ENCODE data around the gene TMEM178A. TPM values are rescaled to one million over a fixed set of nuclear protein-coding genes. Genes with fewer than 3 reads are reported as not detected.

Gene TMEM178A
- total RNA-seq, 1 donor from 2014 or later, result 3.0 TPM

DNA sequence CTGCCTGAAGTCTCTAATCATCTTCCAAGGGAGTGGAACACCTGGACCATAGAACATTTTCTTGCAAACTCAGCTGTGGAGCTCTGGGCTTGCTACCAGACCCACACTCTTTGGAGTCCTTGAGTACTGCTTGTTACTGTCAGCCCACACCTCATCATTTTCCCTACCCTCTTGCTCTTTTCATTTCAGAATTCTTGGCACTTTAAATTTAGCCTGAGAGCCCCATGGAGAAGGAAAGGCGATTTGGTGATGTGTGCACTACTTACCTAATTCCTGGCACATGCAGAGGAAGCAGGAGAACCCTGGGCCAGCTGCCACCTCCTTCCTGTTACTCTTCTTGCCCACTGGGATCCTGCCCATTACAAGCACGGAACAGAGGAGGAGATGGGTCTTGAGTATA, 31.7 kb downstream of the TMEM178A start:
- peak; percentile 57 for ATAC-seq
- intact Hi-C loops (cut with DNase I), result loop anchor here (2.0 to 5.0 kb wide), 3 partner anchors 103 to 260 kb away; partner anchors contain the start of gene MAP4K3
- no peak for DNase-seq (ENCODE audit: missing footprints)

DNA sequence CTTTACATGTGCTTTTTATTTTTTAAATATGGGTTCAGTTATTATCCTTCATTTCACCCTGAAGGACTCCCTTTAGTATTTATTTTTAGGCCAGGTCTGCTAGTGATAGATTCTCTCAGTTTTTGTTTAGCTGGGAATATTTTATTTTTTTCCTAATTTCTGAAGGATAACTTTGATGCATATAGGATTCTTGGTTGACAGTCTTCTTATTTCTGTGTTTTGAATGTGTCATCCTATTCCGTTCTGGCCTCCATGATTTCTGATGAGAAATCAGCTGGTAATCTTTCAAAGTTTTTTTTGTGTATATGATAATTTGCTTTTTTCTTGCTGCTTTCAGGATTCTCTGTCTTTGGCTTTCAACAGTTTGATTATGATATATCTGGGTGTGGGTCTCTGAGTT, 35.4 kb downstream of the TMEM178A start:
- ATAC-seq (no peak), DNase-seq (ENCODE audit: missing footprints) (no peak)
- intact Hi-C loops (cut with DNase I), result no loop called here

DNA sequence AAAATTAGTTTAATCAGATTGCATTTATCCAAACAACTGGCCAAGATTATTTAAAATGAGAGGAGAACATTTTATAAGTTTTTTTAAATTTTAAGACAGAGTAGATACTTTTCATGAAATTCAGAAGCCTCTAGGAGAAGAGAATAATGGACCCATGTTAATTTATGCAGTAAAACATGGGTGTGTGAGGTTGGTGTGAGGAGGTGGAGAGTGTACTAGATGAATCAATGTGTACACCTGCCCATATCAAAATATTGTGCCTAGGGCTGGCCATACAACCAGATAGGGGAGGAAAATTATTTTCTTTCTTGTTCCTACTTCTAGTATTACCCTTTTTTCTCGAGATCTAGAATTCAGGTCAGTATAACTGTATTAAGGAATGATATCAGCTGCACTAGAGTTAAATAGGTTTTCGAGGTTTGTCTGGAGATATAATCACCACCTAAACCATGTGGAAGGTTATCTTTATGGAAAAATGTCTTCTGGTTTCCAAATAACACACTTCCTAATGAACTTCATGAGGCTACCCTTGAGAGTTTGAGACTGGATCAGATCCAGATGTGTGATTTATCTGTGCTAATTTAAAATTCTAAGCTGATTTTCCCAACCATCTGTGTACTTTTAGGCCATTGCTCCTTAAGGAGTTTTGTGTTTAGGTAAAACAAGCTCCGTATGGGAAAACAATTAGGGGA, 37.6 kb downstream of the TMEM178A start:
- ATAC-seq, result no peak
- no peak for DNase-seq (ENCODE audit: missing footprints)
- intact Hi-C loops (cut with DNase I), result no loop called here

DNA sequence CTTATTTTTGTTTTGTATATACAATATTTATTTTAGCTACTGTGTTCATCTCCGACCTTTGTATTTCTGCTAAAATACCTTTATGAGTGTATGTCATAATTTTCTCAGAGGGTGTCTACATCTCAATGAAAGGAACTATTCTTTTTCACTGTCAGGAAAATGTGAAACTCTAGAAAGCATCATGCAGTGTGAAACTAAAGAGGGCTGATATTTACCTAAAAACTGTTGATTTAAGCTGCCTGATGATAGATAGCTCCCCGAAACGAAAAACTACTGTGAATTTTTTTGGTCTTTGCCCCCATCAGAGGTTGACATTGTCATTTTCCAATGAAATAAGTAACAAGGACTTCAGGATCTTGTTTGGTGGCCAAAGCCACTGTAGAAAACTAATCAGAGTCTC, 38.8 kb downstream of the TMEM178A start:
- no peak for DNase-seq (ENCODE audit: missing footprints)
- intact Hi-C loops (cut with DNase I), result no loop called here
- no peak for ATAC-seq

DNA sequence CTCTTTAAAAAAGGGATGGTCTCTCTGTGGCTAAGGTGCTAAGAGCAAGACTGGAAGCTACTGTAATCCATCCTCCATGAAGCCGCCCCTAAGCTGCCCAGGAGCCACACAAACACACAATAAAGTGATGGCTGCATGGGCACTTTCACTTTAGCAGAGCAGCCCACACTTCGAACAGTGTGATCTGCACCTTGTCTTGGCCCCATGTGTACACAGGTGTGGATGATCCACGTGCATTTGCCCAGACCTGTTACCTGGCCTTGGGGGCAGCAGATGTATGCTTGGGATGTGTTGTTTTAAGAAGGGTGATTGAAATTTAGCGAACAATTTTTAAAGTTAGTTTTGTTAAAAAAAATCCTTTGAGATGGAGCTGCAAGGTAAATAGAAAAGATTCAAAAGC, 39.9 kb downstream of the TMEM178A start:
- ATAC-seq, result no peak
- intact Hi-C loops (cut with DNase I), result no loop called here
- DNase-seq (ENCODE audit: missing footprints), result no peak

DNA sequence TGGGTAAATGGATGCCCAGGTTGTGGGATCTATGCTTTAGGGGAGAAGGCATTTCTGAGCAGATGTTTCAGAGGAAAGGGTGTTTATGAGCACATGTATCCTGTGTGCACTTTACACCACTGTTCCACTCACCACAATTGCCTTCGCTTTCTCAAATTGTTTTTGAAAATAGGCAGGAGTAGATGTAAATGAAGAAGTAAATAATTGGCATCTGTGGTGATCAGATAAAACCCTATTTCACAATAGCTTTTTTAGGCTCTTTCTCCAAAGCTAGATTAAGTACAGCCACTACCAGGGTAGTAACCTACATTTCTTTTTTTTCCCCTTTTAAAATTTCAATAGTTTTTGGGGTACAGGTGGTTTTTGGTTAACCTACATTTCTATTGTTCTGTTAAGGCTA, 40.6 kb downstream of the TMEM178A start:
- intact Hi-C loops (cut with DNase I), result no loop called here
- ATAC-seq, result no peak

DNA sequence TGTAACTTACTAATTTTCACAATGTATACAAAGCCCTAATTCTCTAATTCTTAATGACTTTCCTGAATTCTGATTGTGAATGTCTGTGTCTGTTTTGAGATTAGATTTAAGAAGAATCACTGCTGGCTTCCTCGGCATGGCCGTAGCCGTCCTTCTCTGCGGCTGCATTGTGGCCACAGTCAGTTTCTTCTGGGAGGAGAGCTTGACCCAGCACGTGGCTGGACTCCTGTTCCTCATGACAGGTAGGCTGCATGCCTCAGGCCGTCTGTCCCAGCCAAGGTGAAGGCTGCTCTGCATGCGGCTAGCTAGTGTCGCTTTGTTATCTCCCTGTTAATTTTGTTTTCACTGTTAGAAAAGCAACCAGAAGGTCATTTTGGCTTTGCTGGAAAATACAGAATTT, 41.2 kb downstream of the TMEM178A start:
- intact Hi-C loops (cut with DNase I), result no loop called here
- DNase-seq (ENCODE audit: missing footprints), result no peak

More for the DNA sequence above, 40.6 kb downstream of the TMEM178A start:
- DNase-seq (ENCODE audit: missing footprints), result no peak

DNA sequence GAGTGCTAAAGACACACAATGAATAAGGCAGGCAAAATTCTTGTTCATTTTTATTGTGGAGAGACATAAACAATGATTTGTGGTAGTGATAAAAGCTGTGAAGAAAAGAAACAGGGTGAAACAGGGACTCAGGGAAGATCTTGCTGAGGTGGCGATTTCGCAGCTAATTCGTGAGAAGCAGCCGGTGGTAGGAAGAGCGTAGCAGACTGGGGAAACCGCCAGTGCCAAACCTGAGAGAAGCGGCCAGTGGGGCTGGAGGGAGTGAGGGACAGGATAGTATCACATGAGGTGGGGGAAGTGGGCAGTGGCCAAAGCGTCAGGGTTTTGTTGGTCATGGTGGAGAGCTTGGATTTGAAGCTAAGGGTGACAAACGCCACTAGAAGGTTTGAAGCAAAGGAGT, 42.3 kb downstream of the TMEM178A start:
- ATAC-seq (no peak), DNase-seq (ENCODE audit: missing footprints) (no peak)
- intact Hi-C loops (cut with DNase I), result no loop called here

More for the DNA sequence above, 41.2 kb downstream of the TMEM178A start:
- no peak for ATAC-seq

DNA sequence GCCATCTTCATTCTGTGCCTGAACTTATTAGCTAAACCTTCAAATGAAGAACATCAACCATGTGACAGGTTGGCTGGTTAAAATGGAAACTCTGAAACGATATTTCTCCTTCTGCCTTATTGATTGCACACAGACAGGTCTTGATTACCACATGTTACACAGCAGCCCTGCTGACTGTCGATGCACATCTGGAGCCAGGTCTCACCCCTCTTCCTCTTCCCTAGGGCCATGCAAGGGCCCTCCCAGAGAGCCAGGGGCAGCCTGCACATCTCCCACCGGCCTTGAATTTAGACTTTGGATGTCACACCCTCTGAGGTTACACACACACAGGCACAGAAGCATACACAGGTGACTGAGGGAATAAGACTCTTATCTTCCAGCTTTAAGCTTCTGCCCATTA, 45.1 kb downstream of the TMEM178A start:
- no peak for ATAC-seq
- no peak for DNase-seq (ENCODE audit: missing footprints)
- intact Hi-C loops (cut with DNase I), result no loop called here

DNA sequence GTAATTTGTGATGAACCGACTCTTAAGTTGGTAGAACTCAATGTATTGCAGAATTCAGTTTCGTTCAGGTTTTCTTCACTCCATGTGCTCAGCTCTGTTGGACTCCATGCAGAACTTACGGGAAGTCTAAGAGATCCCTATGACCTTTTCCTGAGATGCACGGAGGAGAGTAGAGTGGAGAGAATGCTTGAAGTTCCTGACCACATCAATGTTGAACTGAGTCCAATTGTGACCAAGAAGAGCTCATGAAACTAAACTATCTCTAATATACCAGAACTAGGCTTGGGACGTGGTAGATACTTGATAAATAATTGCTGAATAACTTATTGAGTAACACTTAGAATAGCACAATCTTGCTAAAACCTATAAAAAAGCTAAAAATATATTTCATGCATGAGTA, 47.2 kb downstream of the TMEM178A start:
- ATAC-seq, result no peak
- no peak for DNase-seq (ENCODE audit: missing footprints)
- intact Hi-C loops (cut with DNase I), result no loop called here

DNA sequence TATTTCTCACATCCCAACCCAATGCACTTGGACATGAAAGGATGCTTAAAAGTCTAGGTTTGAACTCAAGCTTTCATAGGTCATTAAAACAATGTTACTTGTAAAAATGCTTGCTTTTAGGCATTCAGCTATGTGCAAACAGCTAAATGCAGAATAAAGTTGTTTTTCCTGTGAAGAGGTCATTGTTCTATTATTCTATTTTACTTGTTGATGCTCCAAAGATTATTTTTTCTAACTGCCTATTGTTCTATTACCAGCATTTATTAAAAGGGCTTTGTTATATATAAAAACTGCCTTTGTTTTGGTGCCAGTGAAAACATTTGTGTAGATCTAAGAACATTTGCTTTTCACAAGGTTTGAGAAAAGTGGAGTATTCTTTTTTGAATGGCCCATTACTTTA, 49.4 kb downstream of the TMEM178A start:
- intact Hi-C loops (cut with DNase I), result no loop called here
- no peak for DNase-seq (ENCODE audit: missing footprints)
- ATAC-seq, result no peak

DNA sequence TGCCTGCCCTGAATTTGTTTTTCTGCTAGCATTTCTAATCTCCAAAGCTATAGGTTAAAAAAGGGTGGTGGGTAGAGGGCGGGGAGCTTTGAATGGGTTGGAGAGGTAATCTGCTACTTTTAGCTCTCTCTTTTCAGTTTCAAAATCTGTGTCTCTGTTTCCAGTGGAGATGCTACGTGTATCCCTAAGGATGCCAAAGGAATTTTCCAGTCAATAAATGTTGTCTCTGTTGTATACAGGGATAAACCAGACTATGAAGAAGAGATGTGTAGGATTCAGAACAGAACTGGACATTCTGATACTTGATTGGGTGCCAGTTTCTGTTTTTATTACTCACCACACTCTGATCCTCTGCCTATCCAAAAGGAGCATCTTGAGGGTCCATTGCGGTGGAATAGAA, 50.1 kb downstream of the TMEM178A start:
- intact Hi-C loops (cut with DNase I), result no loop called here
- ATAC-seq, result no peak
- no peak for DNase-seq (ENCODE audit: missing footprints)

DNA sequence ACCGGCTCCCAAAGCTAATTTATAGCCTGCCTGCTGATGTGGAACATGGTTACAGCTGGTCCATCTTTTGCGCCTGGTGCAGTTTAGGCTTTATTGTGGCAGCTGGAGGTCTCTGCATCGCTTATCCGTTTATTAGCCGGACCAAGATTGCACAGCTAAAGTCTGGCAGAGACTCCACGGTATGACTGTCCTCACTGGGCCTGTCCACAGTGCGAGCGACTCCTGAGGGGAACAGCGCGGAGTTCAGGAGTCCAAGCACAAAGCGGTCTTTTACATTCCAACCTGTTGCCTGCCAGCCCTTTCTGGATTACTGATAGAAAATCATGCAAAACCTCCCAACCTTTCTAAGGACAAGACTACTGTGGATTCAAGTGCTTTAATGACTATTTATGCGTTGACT, 51.4 kb downstream of the TMEM178A start:
- DNase-seq (ENCODE audit: missing footprints), result no peak
- no peak for ATAC-seq
- intact Hi-C loops (cut with DNase I), result no loop called here

DNA sequence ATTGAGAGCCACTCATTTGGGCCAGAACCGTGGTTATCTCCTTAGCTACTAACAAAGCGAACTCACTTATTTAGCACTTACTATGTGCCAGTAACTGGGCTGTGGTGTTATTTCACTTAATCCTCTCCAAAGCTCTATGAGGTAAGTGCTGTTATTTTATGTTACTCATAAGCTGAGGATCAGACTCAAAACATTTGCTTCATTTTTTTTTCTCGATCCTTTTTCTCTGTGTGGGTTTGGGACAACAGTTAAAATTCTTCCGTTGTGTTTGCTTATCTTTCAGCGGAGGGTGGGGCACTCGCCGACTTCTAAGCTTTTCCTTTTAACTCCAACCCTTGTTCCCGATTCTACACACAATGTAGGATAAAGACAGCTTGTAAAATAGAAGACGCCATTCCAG, 52.8 kb downstream of the TMEM178A start:
- intact Hi-C loops (cut with DNase I), result no loop called here
- ATAC-seq, result no peak
- no peak for DNase-seq (ENCODE audit: missing footprints)

DNA sequence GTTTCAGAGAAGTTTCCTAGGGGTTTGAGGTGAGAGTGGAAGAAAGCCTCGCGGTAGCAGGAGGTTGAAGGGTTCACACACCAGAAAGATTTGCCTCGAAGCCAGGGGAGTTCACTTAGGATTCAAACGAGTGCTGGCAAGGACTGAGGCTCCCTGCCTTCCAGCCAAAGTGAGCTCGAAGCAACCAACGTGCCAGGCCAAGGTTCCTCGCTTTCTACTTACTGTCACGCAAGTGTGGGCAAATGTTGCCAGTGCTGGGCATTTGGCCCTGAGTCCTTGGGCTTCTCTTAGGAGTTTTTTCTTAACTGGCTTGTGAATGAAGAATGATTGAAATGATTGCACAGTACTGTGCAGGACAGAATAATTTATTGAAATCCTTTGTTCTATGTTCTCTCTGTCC, 53.6 kb downstream of the TMEM178A start:
- intact Hi-C loops (cut with DNase I), result no loop called here
- no peak for ATAC-seq
- peak; percentile 53 for DNase-seq (ENCODE audit: missing footprints)

DNA sequence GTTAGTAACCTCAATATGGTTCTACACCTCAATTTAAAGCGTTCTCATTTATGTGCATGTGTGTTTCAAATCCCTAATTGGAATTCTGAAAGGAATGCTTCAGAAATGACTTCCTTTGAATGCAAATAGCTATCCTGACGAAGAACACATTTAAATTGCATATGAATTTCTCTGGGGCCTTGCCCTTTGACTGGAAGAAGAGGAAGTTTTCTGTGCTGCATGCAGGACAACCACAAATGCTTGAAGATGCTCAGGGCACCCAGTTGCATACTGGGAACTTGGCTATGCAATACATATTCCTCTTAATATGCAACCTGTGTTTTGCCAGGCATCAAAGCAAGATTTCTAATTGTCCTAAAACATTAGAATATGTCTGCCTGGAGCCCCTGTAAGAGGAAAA, 55.3 kb downstream of the TMEM178A start:
- no peak for DNase-seq (ENCODE audit: missing footprints)
- intact Hi-C loops (cut with DNase I), result loop anchor here (5.0 to 10.0 kb wide), 2 partner anchors 206 to 284 kb away; partner anchors contain the start of gene MAP4K3

DNA sequence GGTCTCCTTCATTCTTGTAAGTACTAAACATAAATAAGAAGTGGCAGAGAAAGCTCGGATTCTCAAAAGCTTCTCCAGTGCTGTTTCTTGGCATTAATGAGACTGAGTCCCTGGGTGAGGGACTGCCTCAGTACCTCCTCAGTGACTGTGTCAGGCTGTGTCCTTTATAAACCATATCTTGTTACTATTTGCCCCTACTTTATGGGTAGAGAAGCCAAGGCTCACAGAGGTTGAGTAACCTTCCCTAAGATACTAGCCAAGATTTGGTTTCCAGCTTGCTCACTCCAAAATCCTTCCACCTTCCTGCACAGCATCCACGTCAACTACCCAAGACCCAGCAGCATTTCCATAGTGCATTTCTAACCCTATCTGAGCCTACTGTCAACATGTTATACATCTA, 57.8 kb downstream of the TMEM178A start:
- intact Hi-C loops (cut with DNase I), result loop anchor here (5.0 to 10.0 kb wide), 2 partner anchors 209 to 286 kb away; partner anchors contain the start of gene MAP4K3
- ATAC-seq, result peak; percentile 17
- DNase-seq (ENCODE audit: missing footprints), result no peak

More for the DNA sequence above, 55.3 kb downstream of the TMEM178A start:
- no peak for ATAC-seq

DNA sequence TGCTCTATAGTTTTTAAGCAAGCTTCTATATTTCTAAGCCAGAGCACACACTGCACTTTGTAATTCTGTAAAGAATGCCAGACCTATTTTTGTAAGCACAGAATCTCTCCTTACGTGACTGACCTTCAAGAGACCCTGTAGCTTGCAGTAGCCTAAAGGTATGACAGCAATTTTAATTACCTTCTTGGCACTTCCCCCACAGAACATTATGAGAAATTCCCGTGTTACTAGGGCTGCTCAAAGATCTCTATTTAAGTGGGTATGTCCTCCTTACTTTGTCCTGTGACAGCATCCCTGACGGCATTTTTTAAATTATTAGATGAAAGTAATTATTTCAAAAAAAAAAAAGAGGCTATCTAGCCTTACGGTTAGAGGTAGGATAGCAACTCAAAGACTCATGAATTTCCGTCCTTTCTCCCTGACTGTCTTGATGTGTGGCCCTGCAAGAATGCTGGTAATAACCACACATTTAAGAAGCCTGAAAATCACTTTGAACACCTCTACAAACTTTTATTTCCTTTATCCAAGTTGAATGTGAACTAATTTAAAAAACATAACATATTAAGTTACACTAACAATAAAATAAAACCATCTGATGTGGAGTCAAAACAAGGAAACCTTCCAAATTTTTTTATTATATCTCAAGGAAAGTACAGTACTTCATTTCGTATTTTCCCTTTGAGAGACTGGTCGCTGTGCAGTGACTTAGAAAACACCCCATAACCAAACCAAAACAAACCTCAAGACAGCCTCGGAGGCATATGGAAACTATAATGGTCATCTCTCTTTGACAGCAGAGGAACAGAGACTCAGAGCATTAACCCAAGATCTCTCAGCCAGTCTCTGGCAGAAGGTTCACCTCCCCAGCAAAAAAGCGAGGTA, 58.5 kb downstream of the TMEM178A start:
- no peak for DNase-seq (ENCODE audit: missing footprints)
- ATAC-seq, result peak; percentile 67
- intact Hi-C loops (cut with DNase I), result loop anchor here (5.0 to 10.0 kb wide), 2 partner anchors 209 to 287 kb away; partner anchors contain the start of gene MAP4K3

DNA sequence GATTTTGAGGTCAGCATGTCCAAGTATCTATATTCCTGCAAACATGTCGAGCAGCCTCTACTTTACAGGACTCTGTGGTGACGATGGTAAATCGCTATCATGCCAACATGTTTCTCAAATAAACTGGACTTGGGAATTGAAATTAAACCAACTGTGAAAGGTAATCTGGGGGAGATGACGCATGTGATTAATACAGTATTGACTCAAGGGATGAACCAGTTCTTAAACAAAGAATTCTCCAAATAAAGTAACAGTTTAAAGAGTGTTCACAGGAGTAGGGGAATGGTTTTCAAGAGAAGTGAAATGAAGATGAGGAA, 59.1 kb downstream of the TMEM178A start:
- intact Hi-C loops (cut with DNase I), result loop anchor here (5.0 to 10.0 kb wide), 2 partner anchors 210 to 287 kb away; partner anchors contain the start of gene MAP4K3
- DNase-seq (ENCODE audit: missing footprints), result no peak
- ATAC-seq, result no peak

DNA sequence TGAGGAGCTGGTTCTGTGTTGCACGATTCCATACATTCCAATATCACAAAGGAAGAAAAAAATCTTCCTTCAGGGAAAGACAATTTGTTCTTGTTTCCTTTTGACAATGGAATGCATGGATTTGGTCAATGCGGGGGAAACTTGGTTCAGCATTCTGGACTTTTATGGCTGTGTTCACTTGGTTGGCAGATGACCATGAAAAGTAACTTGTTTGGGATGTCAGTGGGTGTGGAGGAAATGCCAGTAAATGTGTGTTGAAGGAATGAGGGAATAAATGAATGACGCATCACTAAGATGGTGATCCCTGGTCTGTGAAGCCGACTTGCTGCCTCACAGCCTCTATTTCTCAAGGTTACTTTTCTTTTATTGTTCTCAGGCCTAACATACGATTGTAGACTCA, 59.7 kb downstream of the TMEM178A start:
- intact Hi-C loops (cut with DNase I), result loop anchor here (10.0 kb wide), 1 partner anchor 211 kb away; no protein-coding TSS in a partner anchor
- ATAC-seq, result no peak

More for the DNA sequence above, 59.7 kb downstream of the TMEM178A start:
- DNase-seq (ENCODE audit: missing footprints), result no peak

Measured in Right ventricle myocardium inferior (tissue), 1 donor.